Stimulated activated memory B cell treated with anti-CD40 and anti-IgM and Interleukin-4, amounts not matched to agents 10 μg/mL and 1 μg/mL and 100 μg/mL, for 72 hours (primary cell): ENCODE data around the gene NDUFB8.
"Not testable (repeated sequence)": the region's sequence is repeated elsewhere in the genome, so short reads cannot be mapped to it uniquely, and the experiment has no call there.

Experiments used
- ATAC-seq: fragments of 150-1000 bp; cut with Tn5 transposase; 2 replicates; pipeline ENCODE4 v1.10.0; 2021
- H3K27ac Mint-ChIP-seq: one replicate; pipeline ENCODE4 v1.8.0; 2022; ENCODE audit warnings: mild to moderate bottlenecking, mixed read lengths
- H3K27me3 Mint-ChIP-seq: one replicate; pipeline ENCODE4 v1.8.0; 2022; ENCODE audit warnings: mixed read lengths
- H3K36me3 Mint-ChIP-seq: one replicate; pipeline ENCODE4 v1.8.0; 2022; ENCODE audit warnings: mixed read lengths
- H3K4me1 Mint-ChIP-seq: one replicate; pipeline ENCODE4 v1.8.0; 2022; ENCODE audit warnings: mixed read lengths
- H3K4me3 Mint-ChIP-seq: one replicate; pipeline ENCODE4 v1.8.0; 2022; ENCODE audit warnings: mild to moderate bottlenecking, moderate library complexity, mixed read lengths
- H3K9me3 Mint-ChIP-seq: one replicate; pipeline ENCODE4 v1.8.0; 2022; ENCODE audit warnings: mixed read lengths

NDUFB8 gene

GRCh38 chr10:100529475-100530298 lies at the start of gene NDUFB8:
Gene NDUFB8 (minus strand): TSS chr10:100529871. CDS start chr10:100529851, 20 bp downstream.
- peak within 1 kb of the TSS; percentile 94 for H3K27ac Mint-ChIP-seq
- no peaks in the 10 kb centered on the region for H3K27me3 Mint-ChIP-seq
- peak within 1 kb of the TSS; percentile 98 for H3K4me3 Mint-ChIP-seq
- no peaks in the 10 kb centered on the region for H3K9me3 Mint-ChIP-seq
- H3K36me3 Mint-ChIP-seq: peaks cover 23% of the 10 kb centered on the region
- ATAC-seq: peak; percentile 88
- peaks cover 15% of the 10 kb centered on the region for H3K4me1 Mint-ChIP-seq

DNA sequence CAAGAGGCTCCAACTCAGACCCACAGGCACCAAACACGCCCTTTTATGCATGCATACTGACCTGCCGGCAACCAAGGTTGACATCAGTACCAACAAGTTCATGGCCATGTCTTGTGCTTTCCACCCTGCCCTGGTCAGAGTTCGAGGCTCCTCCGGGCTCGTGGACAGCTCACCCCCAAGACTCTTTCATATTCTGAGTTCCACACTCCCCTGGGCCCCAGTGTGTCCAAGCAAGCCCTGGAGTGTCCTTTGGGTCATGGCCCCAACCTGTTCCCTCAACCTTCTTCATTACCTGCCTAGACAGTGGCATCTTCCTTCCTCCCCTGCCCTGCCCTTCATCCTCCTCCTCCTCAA lies 46.6 kb upstream of the NDUFB8 start:
- no peaks in the 10 kb centered on the region for H3K4me1 Mint-ChIP-seq
- no peak overlapping the region for H3K27ac Mint-ChIP-seq
- no peaks in the 10 kb centered on the region for H3K9me3 Mint-ChIP-seq
- no peaks in the 10 kb centered on the region for H3K36me3 Mint-ChIP-seq
- ATAC-seq: no peak
- peaks cover 63% of the 10 kb centered on the region for H3K27me3 Mint-ChIP-seq
- no peak overlapping the region for H3K4me3 Mint-ChIP-seq

- H3K4me3 Mint-ChIP-seq: no peak overlapping the region
- H3K27ac Mint-ChIP-seq: no peak overlapping the region
- no peak for ATAC-seq
- no peaks in the 10 kb centered on the region for H3K36me3 Mint-ChIP-seq
- peaks cover 63% of the 10 kb centered on the region for H3K27me3 Mint-ChIP-seq
- no peaks in the 10 kb centered on the region for H3K9me3 Mint-ChIP-seq
- no peaks in the 10 kb centered on the region for H3K4me1 Mint-ChIP-seq
Observed at GRCh38 chr10:100575585-100576281, 46.1 kb upstream of the NDUFB8 start.

GRCh38 chr10:100575146-100575545 lies 45.5 kb upstream of the NDUFB8 start:
- H3K27ac Mint-ChIP-seq, H3K4me1 Mint-ChIP-seq, ATAC-seq, H3K4me3 Mint-ChIP-seq, H3K9me3 Mint-ChIP-seq, H3K36me3 Mint-ChIP-seq: not testable (repeated sequence)
- peaks cover 63% of the 10 kb centered on the region for H3K27me3 Mint-ChIP-seq

- ATAC-seq: no peak
- H3K9me3 Mint-ChIP-seq: no peaks in the 10 kb centered on the region
- H3K36me3 Mint-ChIP-seq: no peaks in the 10 kb centered on the region
- no peak overlapping the region for H3K4me3 Mint-ChIP-seq
- no peak overlapping the region for H3K27ac Mint-ChIP-seq
- H3K27me3 Mint-ChIP-seq: peaks cover 50% of the 10 kb centered on the region
- no peaks in the 10 kb centered on the region for H3K4me1 Mint-ChIP-seq
Observed at GRCh38 chr10:100571084-100571856, 41.6 kb upstream of the NDUFB8 start.

DNA sequence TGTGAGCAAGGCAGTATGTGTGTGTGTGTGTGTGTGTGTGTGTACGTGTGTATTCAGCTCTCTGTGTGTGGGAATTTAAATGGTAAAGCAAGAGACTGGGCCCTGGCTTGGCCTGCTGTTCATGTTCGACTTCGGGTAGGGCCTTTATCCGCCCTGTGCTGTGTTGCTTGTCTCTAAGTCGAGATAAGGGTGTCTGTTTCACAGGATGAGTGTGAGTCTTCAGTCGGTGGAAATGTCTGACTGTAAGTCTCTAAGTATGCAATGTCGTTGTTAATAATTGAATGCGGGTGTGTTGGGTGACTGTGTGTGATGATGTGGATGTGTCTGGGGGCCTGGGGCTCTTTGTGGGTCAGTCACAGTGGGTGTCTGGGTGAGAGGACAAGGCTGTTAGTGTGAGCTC lies 40.8 kb upstream of the NDUFB8 start:
- peaks cover 50% of the 10 kb centered on the region for H3K27me3 Mint-ChIP-seq
- H3K27ac Mint-ChIP-seq: no peak overlapping the region
- no peak for ATAC-seq
- no peaks in the 10 kb centered on the region for H3K9me3 Mint-ChIP-seq
- H3K36me3 Mint-ChIP-seq: no peaks in the 10 kb centered on the region
- H3K4me3 Mint-ChIP-seq: no peak overlapping the region
- no peaks in the 10 kb centered on the region for H3K4me1 Mint-ChIP-seq

DNA sequence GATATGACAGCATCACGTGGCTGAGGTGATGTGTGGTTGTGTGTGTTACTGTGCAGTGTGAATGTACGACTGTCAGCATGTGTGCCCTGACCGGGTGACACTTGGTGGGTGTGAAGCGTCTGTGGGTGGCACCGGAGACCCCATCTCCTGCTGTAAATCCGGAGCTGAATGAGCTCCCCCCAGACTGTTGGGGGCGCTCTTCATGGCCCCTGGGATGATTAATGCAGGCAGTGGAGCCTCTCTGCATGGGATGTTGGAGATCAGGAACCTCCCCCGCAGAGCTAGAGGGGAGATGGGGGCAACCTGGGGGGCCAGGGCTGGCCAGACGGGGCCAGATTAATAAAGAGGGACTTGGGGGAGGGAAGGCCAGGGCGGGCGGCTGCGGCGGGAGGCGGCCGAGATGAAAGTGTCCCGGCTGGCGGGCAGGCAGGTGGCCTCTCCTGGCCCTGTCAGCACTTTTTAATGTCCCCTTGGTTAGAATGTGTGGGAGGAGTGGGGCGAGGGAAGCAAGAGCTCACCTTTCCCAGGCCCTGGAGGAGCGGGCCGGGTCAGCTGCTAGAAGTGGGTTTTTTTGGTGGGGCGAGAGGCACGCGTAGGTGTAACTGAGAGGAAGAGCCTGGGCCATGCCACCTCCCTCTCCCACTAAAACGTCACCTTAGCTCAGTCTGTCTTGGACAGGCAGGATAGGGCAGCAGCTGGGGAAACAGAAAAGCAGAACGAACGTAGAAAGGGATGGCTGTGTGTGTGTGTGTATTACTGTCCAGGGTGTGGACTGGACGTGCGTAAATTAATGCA lies 40.2 kb upstream of the NDUFB8 start:
- Mint-ChIP-seq H3K4me1 (no peaks in the 10 kb centered on the region), H3K4me3 (no peak overlapping the region), H3K27ac (no peak overlapping the region), H3K36me3 (no peaks in the 10 kb centered on the region), H3K27me3 (peaks cover 50% of the 10 kb centered on the region), H3K9me3 (no peaks in the 10 kb centered on the region)
- no peak for ATAC-seq

DNA sequence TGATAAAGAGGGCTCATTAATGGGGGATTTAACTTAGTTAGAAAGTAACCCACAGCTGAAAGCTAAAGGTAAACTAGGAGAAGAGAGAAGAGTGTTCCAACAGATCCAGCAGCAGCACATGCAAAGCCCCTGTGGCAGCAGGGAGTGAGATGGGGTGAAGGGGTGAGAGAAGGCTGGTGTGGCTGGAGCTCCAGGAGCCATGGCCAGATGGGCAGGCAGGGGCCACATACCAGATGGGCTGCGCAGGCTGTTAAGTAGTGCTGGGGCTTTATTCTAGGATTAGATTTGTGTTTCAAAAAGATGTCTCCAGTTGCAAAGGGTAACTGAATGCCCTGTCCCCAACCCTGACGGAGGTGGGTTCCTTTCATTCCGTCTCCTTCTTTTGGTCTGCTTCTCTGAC lies 39.2 kb upstream of the NDUFB8 start:
- Mint-ChIP-seq H3K36me3 (no peaks in the 10 kb centered on the region), H3K9me3 (no peaks in the 10 kb centered on the region), H3K27ac (no peak overlapping the region), H3K4me3 (no peak overlapping the region), H3K4me1 (no peaks in the 10 kb centered on the region), H3K27me3 (peaks cover 51% of the 10 kb centered on the region)
- no peak for ATAC-seq

DNA sequence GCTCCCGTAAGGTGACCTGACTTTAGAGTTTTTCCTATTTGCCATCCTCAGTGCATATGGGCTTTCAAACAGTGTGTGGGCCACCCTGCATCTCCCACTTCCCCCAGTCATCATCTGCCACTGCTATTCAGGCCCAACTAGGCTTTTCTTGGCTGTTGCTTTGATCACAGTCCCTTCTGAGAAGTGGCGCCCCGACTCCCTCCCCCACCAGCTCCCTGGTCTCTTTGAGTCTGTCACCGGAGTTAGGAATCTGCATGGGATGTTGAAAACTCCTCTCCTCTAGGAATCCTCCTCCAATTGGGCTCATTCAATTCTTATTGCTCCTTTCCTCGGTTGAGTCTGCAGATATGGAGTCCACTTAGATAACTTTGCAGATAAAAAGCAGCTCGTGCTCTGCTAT lies 38.2 kb upstream of the NDUFB8 start:
- no peaks in the 10 kb centered on the region for H3K9me3 Mint-ChIP-seq
- H3K27me3 Mint-ChIP-seq: peaks cover 48% of the 10 kb centered on the region
- no peaks in the 10 kb centered on the region for H3K4me1 Mint-ChIP-seq
- no peak overlapping the region for H3K27ac Mint-ChIP-seq
- H3K4me3 Mint-ChIP-seq: no peak overlapping the region
- ATAC-seq: no peak
- H3K36me3 Mint-ChIP-seq: no peaks in the 10 kb centered on the region

DNA sequence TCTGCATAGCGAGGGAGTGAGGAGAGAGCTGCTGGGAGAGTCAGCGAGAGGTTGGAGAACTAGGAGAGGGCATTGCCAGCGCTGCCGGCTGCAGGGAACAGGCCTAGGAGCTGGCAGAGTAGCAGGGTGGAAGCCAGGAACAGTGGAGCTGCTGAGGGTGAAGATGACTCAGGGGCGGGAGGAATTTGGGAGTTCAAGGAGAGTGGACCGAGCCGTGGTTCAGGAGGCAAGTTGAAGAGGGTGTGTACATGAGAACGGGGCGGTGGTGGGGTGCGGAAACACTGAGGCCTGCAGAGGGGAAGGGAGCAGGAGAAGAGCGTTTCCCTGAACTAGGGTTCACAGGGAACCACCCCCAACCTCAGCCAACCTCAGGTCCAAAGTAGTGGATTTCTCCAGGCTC lies 37.6 kb upstream of the NDUFB8 start:
- no peak overlapping the region for H3K4me3 Mint-ChIP-seq
- no peaks in the 10 kb centered on the region for H3K36me3 Mint-ChIP-seq
- no peak overlapping the region for H3K27ac Mint-ChIP-seq
- no peaks in the 10 kb centered on the region for H3K4me1 Mint-ChIP-seq
- peaks cover 45% of the 10 kb centered on the region for H3K27me3 Mint-ChIP-seq
- ATAC-seq: no peak
- no peaks in the 10 kb centered on the region for H3K9me3 Mint-ChIP-seq

- H3K9me3 Mint-ChIP-seq: no peaks in the 10 kb centered on the region
- H3K27ac Mint-ChIP-seq: no peak overlapping the region
- H3K36me3 Mint-ChIP-seq: no peaks in the 10 kb centered on the region
- no peak for ATAC-seq
- H3K27me3 Mint-ChIP-seq: peaks cover 47% of the 10 kb centered on the region
- H3K4me3 Mint-ChIP-seq: no peak overlapping the region
- peaks cover under 1% of the 10 kb centered on the region for H3K4me1 Mint-ChIP-seq
Observed at GRCh38 chr10:100566561-100566960, 36.9 kb upstream of the NDUFB8 start.

GRCh38 chr10:100565206-100565985 lies 35.7 kb upstream of the NDUFB8 start:
- peaks cover 7% of the 10 kb centered on the region for H3K4me1 Mint-ChIP-seq
- no peak overlapping the region for H3K4me3 Mint-ChIP-seq
- H3K36me3 Mint-ChIP-seq: peaks cover 4% of the 10 kb centered on the region
- no peaks in the 10 kb centered on the region for H3K9me3 Mint-ChIP-seq
- no peak overlapping the region for H3K27ac Mint-ChIP-seq
- ATAC-seq: no peak
- H3K27me3 Mint-ChIP-seq: peaks cover 59% of the 10 kb centered on the region

- peaks cover 7% of the 10 kb centered on the region for H3K4me1 Mint-ChIP-seq
- H3K9me3 Mint-ChIP-seq: no peaks in the 10 kb centered on the region
- ATAC-seq: peak; percentile 81
- H3K4me3 Mint-ChIP-seq: no peak overlapping the region
- H3K36me3 Mint-ChIP-seq: peaks cover 16% of the 10 kb centered on the region
- H3K27ac Mint-ChIP-seq: no peak overlapping the region
- peaks cover 52% of the 10 kb centered on the region for H3K27me3 Mint-ChIP-seq
Observed at GRCh38 chr10:100562008-100562672, 32.5 kb upstream of the NDUFB8 start.

GRCh38 chr10:100561005-100561404 lies 31.3 kb upstream of the NDUFB8 start:
- H3K27ac Mint-ChIP-seq: no peak overlapping the region
- peaks cover 7% of the 10 kb centered on the region for H3K4me1 Mint-ChIP-seq
- H3K9me3 Mint-ChIP-seq: no peaks in the 10 kb centered on the region
- ATAC-seq: no peak
- no peak overlapping the region for H3K4me3 Mint-ChIP-seq
- H3K27me3 Mint-ChIP-seq: peaks cover 41% of the 10 kb centered on the region
- H3K36me3 Mint-ChIP-seq: peaks cover 23% of the 10 kb centered on the region
